Epithelial cell of proximal tubule (primary cell): ENCODE data around the gene CDAN1. TPM values are rescaled to one million over a fixed set of nuclear protein-coding genes. Genes with fewer than 3 reads are reported as not detected.

ENCODE experiments used
- DNase-seq: peaks from one replicate; pipeline ENCODE4 v3.0.0-alpha.2; 2011; ENCODE audit warnings: low read depth
- H3K4me3 ChIP-seq: 2 replicates; pipeline ENCODE4 v1.5.1; 2011; ENCODE audit warnings: low read depth, mild to moderate bottlenecking, low read length
- CTCF ChIP-seq: conservative IDR thresholded peaks from 2 replicates; pipeline ENCODE4 v1.5.1; 2012; ENCODE audit warnings: low read depth, mild to moderate bottlenecking, low read length
- total RNA-seq: library from RNA; depleted of rRNA; stranded (reverse); fragments of >200 nt; gene quantifications from 2 replicates; pipeline ENCODE4 v1.2.3, GENCODE V29; 2015

CDAN1 gene
- total RNA-seq, 1 donor from 2014 or later: 16.4 TPM

GRCh38 chr15:42726114-42726513, 10.8 kb downstream of the CDAN1 start:
- DNase-seq: no peak
- H3K4me3 ChIP-seq: no peak overlapping the region
- no peak for TF ChIP-seq CTCF

GRCh38 chr15:42725331-42725903, 11.5 kb downstream of the CDAN1 start:
- DNase-seq: no peak
- TF ChIP-seq CTCF: no peak
- H3K4me3 ChIP-seq: no peak overlapping the region

GRCh38 chr15:42724276-42724675, 12.7 kb downstream of the CDAN1 start:
- no peak for DNase-seq
- TF ChIP-seq CTCF: no peak
- H3K4me3 ChIP-seq: no peak overlapping the region

GRCh38 chr15:42723068-42723467, 13.9 kb downstream of the CDAN1 start:
- no peak overlapping the region for H3K4me3 ChIP-seq
- DNase-seq: no peak
- TF ChIP-seq CTCF: peak; percentile 32

GRCh38 chr15:42721916-42722315, 15.0 kb downstream of the CDAN1 start:
- no peak for DNase-seq
- H3K4me3 ChIP-seq: no peak overlapping the region
- TF ChIP-seq CTCF: no peak

GRCh38 chr15:42721016-42721415, 15.9 kb downstream of the CDAN1 start:
- DNase-seq: no peak
- TF ChIP-seq CTCF: no peak
- H3K4me3 ChIP-seq: no peak overlapping the region

GRCh38 chr15:42720071-42720470, 16.9 kb downstream of the CDAN1 start:
- no peak overlapping the region for H3K4me3 ChIP-seq
- no peak for TF ChIP-seq CTCF
- DNase-seq: no peak
